Activated naive CD4-positive, alpha-beta T cell treated with anti-CD3 and anti-CD28 coated beads, Interleukin-2, amount 50 U/mL, for 72 hours (primary cell): Measurements from ENCODE around the gene BCAR3. TPM values are rescaled to one million over a fixed set of nuclear protein-coding genes. Genes with fewer than 3 reads are reported as not detected.
"Not testable (repeated sequence)": the region's sequence is repeated elsewhere in the genome, so short reads cannot be mapped to it uniquely, and the experiment has no call there.

Source experiments
- ATAC-seq, 2 donors: fragments of 150-1000 bp; cut with Tn5 transposase; 2 replicates each; pipeline ENCODE4 v1.10.0; 2021; ENCODE audit warnings: mild to moderate bottlenecking in 2 of 2, moderate library complexity in 2 of 2
- DNase-seq, 2 donors: peaks; one replicate each; pipeline ENCODE4 v3.0.0; 2021 to 2022; ENCODE audit warnings: low spot score in 2 of 2
- H3K27ac Mint-ChIP-seq, 2 donors: one replicate each; pipeline ENCODE4 v1.8.0; 2022; ENCODE audit warnings: mild to moderate bottlenecking in 2 of 2, mixed read lengths in 2 of 2
- H3K36me3 Mint-ChIP-seq, 2 donors: one replicate each; pipeline ENCODE4 v1.8.0; 2022; ENCODE audit warnings: mixed read lengths in 2 of 2
- H3K9me3 Mint-ChIP-seq, 2 donors: one replicate each; pipeline ENCODE4 v1.8.0; 2022; ENCODE audit warnings: mixed read lengths in 2 of 2
- total RNA-seq, 2 donors: library from RNA; stranded (reverse); gene quantifications; one replicate each; pipeline ENCODE4 v1.2.3, GENCODE V29; 2022

BCAR3 gene
- total RNA-seq, 2 donors from 2014 or later: 0.25 to 0.72 TPM

DNA sequence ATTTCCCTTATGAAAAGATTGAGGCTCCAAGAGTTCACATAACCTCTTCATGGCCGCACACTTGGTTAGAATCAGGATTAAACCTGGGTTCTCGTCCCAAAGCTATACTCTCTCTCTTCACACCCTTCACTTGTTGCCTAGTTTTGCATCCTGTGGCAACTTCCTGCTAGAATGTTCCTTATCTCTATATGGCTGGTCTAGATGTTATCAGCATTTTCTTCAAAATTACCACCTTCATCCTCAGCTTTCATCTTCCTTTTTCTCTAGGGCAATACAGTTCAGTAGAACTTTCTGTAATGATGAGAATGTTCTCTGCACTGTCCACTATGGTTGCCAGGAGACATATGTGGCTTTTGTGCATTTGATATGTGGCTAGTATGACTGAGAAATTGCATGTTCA, 31.1 kb upstream of the BCAR3 start:
- peaks cover 15 to 16% of the 10 kb centered on the region in 2 donors for H3K36me3 Mint-ChIP-seq
- ATAC-seq: no peak
- H3K9me3 Mint-ChIP-seq: peaks cover 4 to 10% of the 10 kb centered on the region in 2 donors
- H3K27ac Mint-ChIP-seq: no peak overlapping the region
- DNase-seq: no peak

DNA sequence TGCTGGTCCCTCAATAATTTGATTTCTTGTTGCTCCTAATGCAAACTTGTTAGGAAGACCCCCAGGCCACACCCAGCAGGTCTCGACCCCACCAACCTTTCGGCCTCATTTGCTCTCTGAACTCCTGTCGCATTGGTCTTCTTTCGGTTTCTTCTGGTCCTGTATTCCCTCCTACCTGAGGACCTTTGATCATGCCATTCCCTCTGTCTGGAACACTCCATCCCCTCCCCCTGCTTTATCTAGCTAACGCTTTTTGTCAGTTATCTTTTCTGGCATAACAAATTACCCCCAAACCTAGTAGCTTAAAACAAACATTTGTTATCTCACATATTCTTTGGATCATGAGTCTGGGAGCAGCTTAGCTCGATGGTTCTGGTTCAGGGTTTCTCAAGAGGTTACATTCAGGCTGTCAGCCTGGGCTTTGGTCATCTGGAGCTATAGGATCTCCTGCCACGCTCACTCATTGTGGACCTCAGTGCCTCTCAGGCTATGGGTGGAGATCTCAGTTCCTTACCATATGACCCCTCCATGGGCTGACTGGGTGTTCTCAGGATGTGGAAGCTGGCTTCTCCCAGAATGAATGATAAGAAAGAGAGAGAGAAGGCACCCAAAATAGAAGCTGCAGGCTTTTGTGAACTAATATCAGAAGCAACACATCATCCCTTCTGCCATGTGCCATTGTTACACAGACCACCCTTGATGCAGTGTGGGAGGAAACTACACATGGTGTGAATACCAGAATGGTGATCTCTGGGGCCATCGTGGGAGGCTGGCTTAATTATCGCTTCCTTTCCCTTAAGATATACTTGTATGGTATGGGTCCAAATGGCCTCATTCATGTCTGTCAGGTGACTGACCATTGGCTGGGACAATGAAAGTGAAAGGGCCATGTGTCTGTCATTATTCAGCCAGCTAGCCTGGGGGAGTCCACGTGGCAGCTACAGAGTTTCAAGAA, 29.1 kb upstream of the BCAR3 start:
- Mint-ChIP-seq H3K27ac (no peak overlapping the region), H3K36me3 (peaks cover 0 to 9% of the 10 kb centered on the region in 2 donors), H3K9me3 (no peaks in the 10 kb centered on the region)
- ATAC-seq (no peak), DNase-seq (no peak)

DNA sequence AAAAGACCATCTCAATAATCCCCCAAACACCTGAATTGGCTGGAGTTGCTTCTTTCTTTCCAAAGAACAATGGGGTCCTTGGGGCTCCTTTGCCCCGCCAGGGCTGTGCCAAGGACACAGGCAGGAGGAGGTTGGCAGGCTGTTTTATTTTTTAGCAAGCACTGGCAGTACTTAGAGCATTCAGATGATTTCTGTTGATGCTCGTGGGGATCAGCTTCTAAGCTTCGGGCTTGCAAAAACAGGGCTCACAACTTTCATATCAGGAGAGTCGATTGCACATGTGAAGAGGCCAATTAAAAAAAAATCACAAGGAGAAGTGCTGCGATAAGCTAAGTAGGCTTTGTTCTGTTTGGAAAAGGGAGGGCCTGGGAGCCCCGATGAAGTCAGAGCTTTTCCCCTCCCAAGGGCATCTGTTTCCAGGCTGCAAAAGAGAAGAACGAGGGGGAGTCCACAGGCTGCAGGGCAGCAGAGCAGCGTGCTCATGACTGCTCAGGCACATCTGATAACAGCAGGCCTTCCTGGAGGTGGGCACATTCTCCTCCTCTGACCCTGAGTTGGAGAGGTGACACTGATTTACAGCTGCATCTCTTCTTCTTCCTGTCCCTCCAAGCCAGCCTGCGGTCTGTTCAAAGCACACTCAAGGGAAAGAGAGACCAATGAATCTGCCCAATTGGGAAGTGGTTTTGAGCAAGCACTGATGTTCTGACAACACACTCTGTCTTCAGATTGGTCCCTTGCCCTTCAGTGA, 27.3 kb upstream of the BCAR3 start:
- ATAC-seq (peak in 1 of 2 donors; percentile 17), DNase-seq (no peak)
- Mint-ChIP-seq H3K9me3 (no peaks in the 10 kb centered on the region), H3K27ac (peak overlapping the region in 1 of 2 donors; percentile 29), H3K36me3 (peaks cover 0 to 9% of the 10 kb centered on the region in 2 donors)

DNA sequence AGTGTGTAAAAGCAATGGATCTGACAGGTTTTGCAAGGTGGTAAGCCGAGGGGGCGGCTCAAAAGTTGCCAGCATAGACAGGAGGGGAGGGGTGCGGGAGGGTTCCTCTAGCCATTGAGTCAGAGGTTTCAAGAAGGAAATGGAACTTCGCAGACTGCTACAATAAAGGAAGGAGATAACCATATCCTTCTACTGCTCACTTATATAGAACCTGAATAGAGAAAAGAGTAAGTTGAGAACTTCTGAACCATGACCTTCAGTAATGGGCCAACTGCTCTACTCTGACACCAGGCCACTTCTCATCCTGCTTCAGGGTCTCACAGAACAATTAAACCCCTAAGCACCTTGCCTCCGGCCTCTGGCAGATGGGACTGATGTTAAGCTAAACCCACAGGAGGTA, 26.3 kb upstream of the BCAR3 start:
- DNase-seq (peak in 1 of 2 donors; percentile 46), ATAC-seq (peak; percentile 96 to 98)
- Mint-ChIP-seq H3K27ac (peak overlapping the region in 1 of 2 donors; percentile 29), H3K36me3 (peaks cover 0 to 9% of the 10 kb centered on the region in 2 donors), H3K9me3 (no peaks in the 10 kb centered on the region)

DNA sequence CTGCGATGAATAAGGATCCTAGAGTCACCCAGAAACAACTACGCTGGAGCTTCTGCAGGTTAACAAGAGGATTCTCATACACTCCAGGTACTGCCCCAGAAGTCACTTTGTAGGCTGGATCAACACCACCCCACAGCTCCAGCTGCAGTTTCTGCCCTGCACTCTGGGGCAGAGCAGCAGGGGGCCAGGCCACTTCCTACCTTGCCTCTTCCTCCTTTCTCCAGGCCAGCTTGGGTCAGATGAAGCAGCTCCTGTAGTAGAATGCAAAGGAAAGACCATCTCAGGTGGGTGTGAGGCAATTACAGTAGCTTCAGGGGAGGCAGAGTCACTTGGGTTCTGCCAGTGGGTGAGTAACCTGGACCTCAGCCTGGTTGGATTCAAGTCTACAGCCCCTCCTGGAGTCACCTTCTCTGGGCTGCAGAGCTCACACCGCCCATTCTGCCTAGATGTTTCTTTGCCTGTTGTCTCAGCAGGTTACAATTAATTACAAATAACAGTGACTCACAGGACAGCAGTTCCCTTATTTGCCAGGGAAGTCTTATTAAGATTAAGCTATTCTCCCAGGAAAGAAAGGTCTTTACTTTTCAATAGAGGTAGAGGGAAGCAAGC, 24.4 kb upstream of the BCAR3 start:
- DNase-seq: no peak
- no peaks in the 10 kb centered on the region for H3K9me3 Mint-ChIP-seq
- no peak for ATAC-seq
- no peak overlapping the region for H3K27ac Mint-ChIP-seq
- H3K36me3 Mint-ChIP-seq: peaks cover 0 to 5% of the 10 kb centered on the region in 2 donors

DNA sequence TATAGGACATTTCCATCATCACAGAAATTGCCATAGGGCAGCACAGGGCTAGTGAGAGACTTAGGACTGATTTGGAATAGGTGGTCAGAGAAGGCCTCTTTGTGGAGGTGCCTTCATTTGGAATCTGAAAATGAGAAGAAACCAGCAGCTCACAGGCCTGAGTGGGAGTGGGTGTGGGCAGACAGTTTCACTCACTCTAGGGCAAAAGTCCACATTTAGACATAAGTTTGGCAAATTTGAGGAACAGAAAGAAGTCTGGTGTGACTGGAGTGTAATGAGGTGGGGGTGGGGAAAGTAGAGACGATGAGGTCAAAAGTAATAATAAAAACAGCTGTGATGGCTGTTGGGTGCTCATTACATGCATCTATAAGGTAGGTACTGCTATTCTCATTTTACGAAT, 22.4 kb upstream of the BCAR3 start:
- no peaks in the 10 kb centered on the region for H3K36me3 Mint-ChIP-seq
- H3K27ac Mint-ChIP-seq: no peak overlapping the region
- no peak for DNase-seq
- ATAC-seq: no peak
- H3K9me3 Mint-ChIP-seq: no peaks in the 10 kb centered on the region

DNA sequence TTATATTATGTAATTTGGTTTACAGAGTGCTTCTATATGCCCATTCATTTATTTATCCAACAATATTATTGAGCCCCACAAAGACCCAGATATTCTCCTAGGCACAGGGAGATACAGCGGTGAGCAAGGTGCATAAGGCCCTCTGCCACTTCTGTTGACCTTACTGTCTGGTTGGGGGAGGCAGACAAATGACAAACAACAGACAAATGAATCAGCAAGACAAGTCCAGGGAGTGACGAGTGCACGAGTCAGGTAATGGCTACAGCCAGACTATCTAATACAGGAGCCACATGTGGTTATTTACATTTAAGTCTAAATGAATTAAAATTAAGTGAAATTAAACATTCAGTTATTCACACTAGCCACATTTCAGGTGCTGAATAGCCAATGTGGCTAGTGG, 22.0 kb upstream of the BCAR3 start:
- Mint-ChIP-seq H3K9me3 (no peaks in the 10 kb centered on the region), H3K36me3 (no peaks in the 10 kb centered on the region), H3K27ac (no peak overlapping the region)
- DNase-seq: no peak
- ATAC-seq: no peak

DNA sequence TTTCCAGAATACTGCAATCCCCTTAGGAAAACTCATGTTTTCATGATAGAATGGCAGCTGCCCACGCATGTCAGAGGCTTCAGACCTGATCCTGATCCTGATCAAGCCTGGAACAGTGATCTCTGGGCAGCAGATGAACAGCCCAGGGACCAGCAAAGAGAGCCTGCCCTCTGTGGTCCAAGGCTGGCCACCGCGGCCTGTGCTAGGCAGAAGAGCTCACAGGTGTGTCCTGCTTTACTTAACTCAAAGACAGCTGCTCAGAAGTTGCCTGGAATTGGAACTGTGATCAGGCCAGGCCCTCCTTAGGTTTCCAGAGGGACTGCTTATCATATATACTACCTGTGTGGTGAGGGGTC, 21.2 kb upstream of the BCAR3 start:
- DNase-seq (no peak), ATAC-seq (no peak)
- Mint-ChIP-seq H3K9me3 (no peaks in the 10 kb centered on the region), H3K27ac (no peak overlapping the region), H3K36me3 (no peaks in the 10 kb centered on the region)

DNA sequence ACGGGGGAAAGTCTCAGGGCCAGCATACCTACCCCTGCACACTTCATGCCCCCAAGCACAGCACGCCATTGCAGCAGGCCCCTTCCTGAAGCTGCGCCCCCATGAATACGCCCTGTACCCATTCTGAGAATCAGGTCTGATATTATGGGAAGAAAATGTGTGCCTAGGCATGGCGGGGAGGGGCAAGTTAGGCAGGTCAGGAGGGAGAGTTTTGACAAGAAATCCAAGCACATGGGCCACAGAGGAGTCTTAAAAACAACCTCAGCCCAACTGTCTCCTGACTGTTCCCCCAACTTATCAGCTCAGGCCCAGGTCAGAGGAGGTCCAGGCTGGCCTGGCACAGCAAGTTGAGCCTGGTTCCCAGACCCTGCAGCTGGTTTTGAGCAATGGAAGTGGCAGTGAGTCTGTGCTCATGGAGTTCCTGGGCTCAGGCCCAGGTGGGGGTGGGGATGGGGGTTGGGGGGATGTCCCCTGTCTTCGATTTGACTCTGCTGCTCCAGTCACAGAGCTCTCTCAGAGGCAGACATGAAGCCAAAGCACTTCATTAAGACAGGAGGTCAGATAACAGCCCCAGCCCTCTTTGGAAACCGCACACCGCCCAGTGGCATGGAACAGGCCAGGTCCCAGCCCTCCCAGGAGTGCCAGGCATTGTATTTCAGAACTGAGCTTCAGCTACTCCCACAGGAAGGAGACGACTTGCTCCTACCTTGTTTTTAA, 20.6 kb upstream of the BCAR3 start:
- Mint-ChIP-seq H3K36me3 (no peaks in the 10 kb centered on the region), H3K9me3 (no peaks in the 10 kb centered on the region), H3K27ac (no peak overlapping the region)
- DNase-seq (no peak), ATAC-seq (no peak)

DNA sequence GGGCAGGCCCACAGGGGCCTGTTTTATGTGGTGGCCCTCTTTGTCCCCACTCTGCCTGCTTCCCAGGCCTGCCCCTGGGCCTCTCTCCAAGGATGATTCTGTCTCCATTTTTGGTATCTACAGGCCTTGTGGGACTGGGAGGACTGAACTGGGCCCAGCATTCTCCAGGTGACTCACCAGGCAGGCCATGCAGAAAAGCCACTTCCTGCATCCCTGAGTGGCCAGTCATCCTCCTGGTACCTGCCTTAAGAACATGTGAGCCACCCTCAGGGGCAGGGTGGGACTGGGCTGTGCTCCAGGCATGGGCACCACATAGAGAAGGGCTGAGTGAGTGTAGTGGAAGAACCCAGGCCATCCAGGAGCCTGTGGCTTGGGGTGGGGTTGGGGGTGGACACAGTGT, 20.0 kb upstream of the BCAR3 start:
- DNase-seq: no peak
- Mint-ChIP-seq H3K27ac (no peak overlapping the region), H3K36me3 (no peaks in the 10 kb centered on the region), H3K9me3 (no peaks in the 10 kb centered on the region)
- peak; percentile 46 to 91 for ATAC-seq

DNA sequence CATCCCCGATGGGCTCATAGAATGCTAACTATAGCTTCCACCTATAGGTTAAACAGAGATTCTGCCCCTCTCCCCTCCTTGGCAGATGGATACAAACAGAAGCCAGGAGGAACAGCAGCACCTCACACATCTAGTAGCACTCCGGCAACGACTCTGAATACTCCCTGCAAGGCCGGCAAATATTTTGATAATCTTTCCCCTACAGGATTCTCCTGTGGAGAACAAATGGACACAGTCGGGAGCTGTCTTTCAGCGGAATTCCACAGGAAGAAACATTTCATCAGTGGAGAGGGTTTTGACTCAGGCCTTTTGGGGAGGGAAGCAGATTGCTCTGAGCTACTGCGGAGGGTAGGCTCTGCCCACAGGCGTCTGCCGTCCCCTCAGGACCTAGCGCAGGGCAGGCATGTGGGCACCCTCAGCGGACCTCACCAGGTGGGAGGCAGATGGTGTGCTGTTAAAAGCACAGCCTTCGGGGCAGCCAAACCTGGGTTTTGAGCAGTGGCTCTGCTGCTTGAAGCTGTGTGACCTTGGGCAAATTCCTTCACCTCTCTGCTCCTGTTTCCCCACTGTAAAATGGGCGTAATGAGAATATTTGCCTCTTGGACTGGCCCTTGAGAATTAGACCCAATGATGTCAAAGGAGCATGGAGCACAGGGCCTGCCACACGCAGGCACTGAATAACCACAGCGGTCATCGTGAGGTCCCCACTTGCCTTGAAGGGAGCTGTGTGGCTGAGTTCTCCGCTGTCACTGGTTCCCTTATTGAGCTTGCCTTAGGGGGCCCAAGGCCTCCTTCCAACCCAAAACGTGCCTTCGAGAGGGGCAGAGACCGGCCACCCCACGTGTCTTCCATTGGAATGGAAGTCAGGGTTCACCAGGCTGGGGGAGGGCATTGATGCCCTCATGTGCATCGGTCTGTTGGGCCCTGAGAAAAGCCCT, 19.2 kb upstream of the BCAR3 start:
- Mint-ChIP-seq H3K36me3 (no peaks in the 10 kb centered on the region), H3K27ac (no peak overlapping the region), H3K9me3 (no peaks in the 10 kb centered on the region)
- DNase-seq: no peak
- no peak for ATAC-seq

DNA sequence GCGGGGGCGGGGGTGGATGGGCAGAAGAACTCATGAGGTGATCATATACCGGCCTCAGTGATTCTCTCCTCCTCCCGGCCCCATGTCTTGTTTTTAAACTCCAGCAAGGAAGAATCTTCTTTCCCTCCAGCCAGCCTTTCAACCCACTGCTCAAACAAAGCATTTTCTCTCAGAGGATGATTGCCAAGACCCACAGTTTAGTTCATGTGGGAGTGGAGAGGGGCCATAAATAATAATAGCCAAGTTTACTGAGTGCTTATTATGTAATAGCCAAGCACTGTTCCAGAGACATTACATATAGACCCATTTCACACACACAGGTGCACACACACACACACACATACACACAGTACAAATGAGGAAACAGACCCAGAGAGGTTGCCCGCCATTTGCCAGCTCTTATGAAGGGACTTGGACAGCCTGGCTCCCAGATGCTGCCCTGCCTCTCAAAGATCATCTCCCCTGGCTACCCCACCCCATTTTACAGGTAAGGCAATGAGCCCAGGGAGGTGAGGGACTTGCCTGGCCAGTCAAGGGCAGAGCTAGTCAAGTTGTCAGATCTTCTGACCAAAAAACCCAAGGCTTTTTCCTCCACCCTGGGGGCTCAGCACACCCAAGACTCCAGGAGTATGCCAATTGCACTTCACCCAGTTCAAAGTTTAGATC, 18.0 kb upstream of the BCAR3 start:
- no peak for DNase-seq
- no peak for ATAC-seq
- Mint-ChIP-seq H3K27ac (no peak overlapping the region), H3K9me3 (no peaks in the 10 kb centered on the region), H3K36me3 (no peaks in the 10 kb centered on the region)

DNA sequence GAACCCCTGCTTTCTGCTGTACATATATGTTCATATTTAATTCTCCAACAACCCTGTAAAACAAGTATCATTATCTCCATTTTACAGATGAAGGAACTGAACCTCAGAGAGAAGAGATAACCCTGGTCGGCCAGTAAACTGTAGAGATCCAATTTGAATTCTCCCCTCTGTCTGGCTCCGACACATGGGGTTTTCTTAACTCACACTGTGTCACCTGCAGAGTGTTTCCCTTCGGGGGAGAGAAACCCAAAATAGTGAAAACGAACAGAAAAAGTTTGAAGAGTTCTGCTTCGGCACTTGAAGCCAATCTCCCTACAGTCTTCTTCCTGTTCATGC, 17.4 kb upstream of the BCAR3 start:
- H3K27ac Mint-ChIP-seq: no peak overlapping the region
- no peaks in the 10 kb centered on the region for H3K36me3 Mint-ChIP-seq
- no peak for ATAC-seq
- H3K9me3 Mint-ChIP-seq: no peaks in the 10 kb centered on the region
- no peak for DNase-seq

DNA sequence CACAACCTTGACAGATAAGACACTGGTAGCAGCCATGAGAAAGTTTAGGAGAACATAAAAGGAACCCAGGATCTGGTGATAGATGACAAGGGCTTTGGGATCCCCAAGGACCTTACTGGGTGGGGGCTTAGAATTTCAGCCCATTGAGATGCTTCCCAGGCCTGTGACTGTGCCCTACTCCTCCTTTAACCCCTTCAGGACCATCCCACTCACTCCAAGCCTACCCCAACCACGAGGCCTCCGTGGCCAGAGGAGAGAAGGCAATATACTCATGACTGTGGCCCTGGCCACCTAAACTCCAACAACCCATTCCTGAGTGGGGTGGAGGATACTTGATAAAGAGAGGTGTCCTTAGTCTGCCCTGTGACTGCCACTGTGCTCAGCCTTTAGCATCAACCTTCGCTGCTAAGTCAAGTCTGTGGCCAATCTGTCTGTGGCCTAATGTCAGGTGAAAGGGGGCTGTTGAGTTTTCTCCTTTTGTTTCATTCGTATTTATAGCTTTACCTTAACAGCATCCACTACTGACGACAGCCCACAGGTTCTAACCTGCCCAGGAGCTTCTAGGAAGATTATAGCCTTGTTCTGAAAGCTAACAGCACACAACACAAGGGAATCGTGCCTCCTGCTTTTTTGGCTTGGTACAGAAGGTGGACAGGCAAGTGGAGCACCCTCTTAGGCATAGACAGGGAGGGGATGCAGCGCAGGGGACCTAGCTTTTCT, 16.9 kb upstream of the BCAR3 start:
- ATAC-seq: no peak
- H3K9me3 Mint-ChIP-seq: no peaks in the 10 kb centered on the region
- H3K36me3 Mint-ChIP-seq: no peaks in the 10 kb centered on the region
- H3K27ac Mint-ChIP-seq: no peak overlapping the region
- DNase-seq: no peak

DNA sequence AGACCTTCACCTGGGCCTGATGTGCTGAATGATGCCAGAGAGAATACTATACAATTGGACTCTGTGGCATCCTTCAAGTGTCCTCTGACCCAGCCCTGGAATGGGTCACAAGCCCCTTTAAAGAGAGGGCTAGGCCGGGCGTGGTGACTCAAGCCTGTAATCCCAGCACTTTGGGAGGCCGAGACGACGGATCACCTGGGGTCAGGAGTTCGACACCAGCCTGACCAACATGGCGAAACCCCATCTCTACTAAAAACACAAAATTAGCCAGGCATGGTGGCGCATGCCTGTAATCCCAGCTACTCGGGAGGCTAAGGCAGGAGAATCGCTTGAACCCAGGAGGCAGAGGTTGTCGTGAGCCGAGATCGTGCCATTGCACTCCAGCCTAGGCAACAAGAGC, 15.9 kb upstream of the BCAR3 start:
- H3K27ac Mint-ChIP-seq, H3K36me3 Mint-ChIP-seq, H3K9me3 Mint-ChIP-seq, DNase-seq, ATAC-seq: not testable (repeated sequence)
